ENCODE measurements around the gene PDE4D. TPM values are rescaled to one million over a fixed set of nuclear protein-coding genes. Genes with fewer than 3 reads are reported as not detected.

The PDE4D gene
- total RNA-seq, 1 donor, result 19.9 TPM

- Histone ChIP-seq H3K4me1 (ENCODE audit: insufficient read depth, low read length) (no peaks in the 10 kb centered on the region), H3K27me3 (ENCODE audit: insufficient read depth, low read length) (no peaks in the 10 kb centered on the region), H2AFZ (ENCODE audit: low read length) (no peak overlapping the region), H3K36me3 (ENCODE audit: insufficient read depth, low read length) (no peaks in the 10 kb centered on the region), H3K9me3 (ENCODE audit: low read depth, low read length) (no peaks in the 10 kb centered on the region), H3K4me2 (ENCODE audit: insufficient read depth, low read length) (no peak overlapping the region), H3K27ac (ENCODE audit: low read depth, low read length) (no peak overlapping the region), H4K20me1 (ENCODE audit: insufficient read depth, low read length) (no peaks in the 10 kb centered on the region), H3K79me2 (ENCODE audit: insufficient read depth, low read length) (no peaks in the 10 kb centered on the region), H3K4me3 (ENCODE audit: insufficient read depth, low read length) (no peak overlapping the region)
- DNase-seq (ENCODE audit: insufficient read length, low spot score, missing footprints), result no peak
- TF ChIP-seq, protein P1, sequence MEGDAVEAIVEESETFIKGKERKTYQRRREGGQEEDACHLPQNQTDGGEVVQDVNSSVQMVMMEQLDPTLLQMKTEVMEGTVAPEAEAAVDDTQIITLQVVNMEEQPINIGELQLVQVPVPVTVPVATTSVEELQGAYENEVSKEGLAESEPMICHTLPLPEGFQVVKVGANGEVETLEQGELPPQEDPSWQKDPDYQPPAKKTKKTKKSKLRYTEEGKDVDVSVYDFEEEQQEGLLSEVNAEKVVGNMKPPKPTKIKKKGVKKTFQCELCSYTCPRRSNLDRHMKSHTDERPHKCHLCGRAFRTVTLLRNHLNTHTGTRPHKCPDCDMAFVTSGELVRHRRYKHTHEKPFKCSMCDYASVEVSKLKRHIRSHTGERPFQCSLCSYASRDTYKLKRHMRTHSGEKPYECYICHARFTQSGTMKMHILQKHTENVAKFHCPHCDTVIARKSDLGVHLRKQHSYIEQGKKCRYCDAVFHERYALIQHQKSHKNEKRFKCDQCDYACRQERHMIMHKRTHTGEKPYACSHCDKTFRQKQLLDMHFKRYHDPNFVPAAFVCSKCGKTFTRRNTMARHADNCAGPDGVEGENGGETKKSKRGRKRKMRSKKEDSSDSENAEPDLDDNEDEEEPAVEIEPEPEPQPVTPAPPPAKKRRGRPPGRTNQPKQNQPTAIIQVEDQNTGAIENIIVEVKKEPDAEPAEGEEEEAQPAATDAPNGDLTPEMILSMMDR (IDR thresholded peaks at IDR 0.05; ENCODE audit: extremely low read depth, low read depth, low read length), result no peak
These were observed 188.6 kb downstream of the PDE4D start for GRCh38 chr5:59704936-59705335.

GRCh38 chr5:59703789-59704188 is 189.7 kb downstream of the PDE4D start:
- H3K9me3 ChIP-seq (ENCODE audit: low read depth, low read length), result no peaks in the 10 kb centered on the region
- H3K79me2 ChIP-seq (ENCODE audit: insufficient read depth, low read length), result no peaks in the 10 kb centered on the region
- H3K4me1 ChIP-seq (ENCODE audit: insufficient read depth, low read length), result no peaks in the 10 kb centered on the region
- no peaks in the 10 kb centered on the region for H3K27me3 ChIP-seq (ENCODE audit: insufficient read depth, low read length)
- no peak overlapping the region for H3K27ac ChIP-seq (ENCODE audit: low read depth, low read length)
- H3K4me2 ChIP-seq (ENCODE audit: insufficient read depth, low read length), result no peak overlapping the region
- DNase-seq (ENCODE audit: insufficient read length, low spot score, missing footprints), result no peak
- H3K4me3 ChIP-seq (ENCODE audit: insufficient read depth, low read length), result no peak overlapping the region
- H2AFZ ChIP-seq (ENCODE audit: low read length), result no peak overlapping the region
- H4K20me1 ChIP-seq (ENCODE audit: insufficient read depth, low read length), result no peaks in the 10 kb centered on the region
- no peaks in the 10 kb centered on the region for H3K36me3 ChIP-seq (ENCODE audit: insufficient read depth, low read length)
- TF ChIP-seq, protein P1 (IDR thresholded peaks at IDR 0.05; ENCODE audit: extremely low read depth, low read depth, low read length), result no peak

DNA sequence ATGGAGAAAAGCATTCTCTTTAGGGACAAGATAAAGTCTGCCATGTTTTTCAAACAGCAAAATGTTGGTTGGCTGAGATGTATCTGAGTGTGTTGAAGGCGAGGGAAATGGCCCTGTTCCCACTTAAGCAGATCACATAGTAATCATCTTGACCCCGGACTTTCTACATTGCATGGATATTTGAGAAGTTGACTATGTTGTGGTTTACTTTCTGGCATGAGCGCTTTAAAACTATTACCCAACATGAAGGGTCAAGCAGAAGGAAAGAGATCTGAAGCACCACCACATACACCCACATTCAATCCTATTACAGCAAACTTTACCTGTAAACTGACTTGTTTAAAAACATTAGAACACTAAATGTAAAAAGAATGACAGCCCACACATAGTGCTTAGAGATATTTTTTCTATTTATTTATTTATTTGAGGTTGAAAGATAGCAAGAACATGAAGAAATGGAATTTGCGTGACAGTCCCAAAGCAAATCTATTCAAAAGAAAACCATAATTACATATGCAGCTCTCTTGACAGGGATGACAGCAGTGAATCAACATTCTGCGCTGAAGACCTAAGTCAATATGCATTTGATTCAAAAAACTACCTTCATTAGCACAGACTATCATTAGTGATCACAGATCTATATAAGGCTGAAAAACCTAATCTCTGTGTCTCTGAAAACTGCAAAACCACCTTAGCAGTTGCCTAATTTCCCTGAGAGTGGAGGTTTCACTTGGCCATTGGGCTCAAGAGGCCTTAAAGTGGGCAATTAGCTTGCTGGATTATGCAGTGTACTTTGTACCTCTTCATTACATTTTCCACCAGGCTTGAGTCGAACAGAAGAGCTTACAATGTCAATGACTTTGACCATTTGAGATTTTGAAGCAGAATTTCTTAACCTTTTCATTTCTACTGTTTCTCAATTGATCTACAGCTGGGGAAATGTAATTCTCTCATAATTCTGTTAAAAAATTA is 195.0 kb downstream of the PDE4D start:
- H3K36me3 ChIP-seq (ENCODE audit: insufficient read depth, low read length), result no peaks in the 10 kb centered on the region
- TF ChIP-seq, protein P1 (IDR thresholded peaks at IDR 0.05; ENCODE audit: extremely low read depth, low read depth, low read length), result no peak
- DNase-seq (ENCODE audit: insufficient read length, low spot score, missing footprints), result no peak

GRCh38 chr5:59694411-59694810 is 199.1 kb downstream of the PDE4D start:
- Histone ChIP-seq H3K9me3 (ENCODE audit: low read depth, low read length) (no peaks in the 10 kb centered on the region), H4K20me1 (ENCODE audit: insufficient read depth, low read length) (no peaks in the 10 kb centered on the region), H3K4me3 (ENCODE audit: insufficient read depth, low read length) (no peak overlapping the region), H3K4me2 (ENCODE audit: insufficient read depth, low read length) (no peak overlapping the region), H3K27ac (ENCODE audit: low read depth, low read length) (no peak overlapping the region), H3K27me3 (ENCODE audit: insufficient read depth, low read length) (no peaks in the 10 kb centered on the region), H2AFZ (ENCODE audit: low read length) (no peak overlapping the region), H3K79me2 (ENCODE audit: insufficient read depth, low read length) (no peaks in the 10 kb centered on the region), H3K4me1 (ENCODE audit: insufficient read depth, low read length) (no peaks in the 10 kb centered on the region), H3K36me3 (ENCODE audit: insufficient read depth, low read length) (no peaks in the 10 kb centered on the region)
- no peak for DNase-seq (ENCODE audit: insufficient read length, low spot score, missing footprints)
- TF ChIP-seq, protein P1 (IDR thresholded peaks at IDR 0.05; ENCODE audit: extremely low read depth, low read depth, low read length), result no peak

More for the DNA sequence above, 195.0 kb downstream of the PDE4D start:
- Histone ChIP-seq H3K27ac (ENCODE audit: low read depth, low read length) (no peak overlapping the region), H3K9me3 (ENCODE audit: low read depth, low read length) (no peaks in the 10 kb centered on the region), H2AFZ (ENCODE audit: low read length) (no peak overlapping the region), H3K4me1 (ENCODE audit: insufficient read depth, low read length) (no peaks in the 10 kb centered on the region), H3K4me2 (ENCODE audit: insufficient read depth, low read length) (no peak overlapping the region), H4K20me1 (ENCODE audit: insufficient read depth, low read length) (no peaks in the 10 kb centered on the region), H3K4me3 (ENCODE audit: insufficient read depth, low read length) (no peak overlapping the region), H3K79me2 (ENCODE audit: insufficient read depth, low read length) (no peaks in the 10 kb centered on the region), H3K27me3 (ENCODE audit: insufficient read depth, low read length) (no peaks in the 10 kb centered on the region)

All from osteoblast (primary cell).